Nasal cavity respiratory epithelium epithelial cell of viscerocranial mucosa (primary cell): ENCODE data around the gene SLC26A9. TPM values are rescaled to one million over a fixed set of nuclear protein-coding genes. Genes with fewer than 3 reads are reported as not detected.

ENCODE experiments used
- total RNA-seq: library from RNA; depleted of rRNA; stranded (reverse); fragments of >200 nt; gene quantifications from 2 replicates; pipeline ENCODE4 v1.2.3, GENCODE V29; 2014

The SLC26A9 gene, protein sequence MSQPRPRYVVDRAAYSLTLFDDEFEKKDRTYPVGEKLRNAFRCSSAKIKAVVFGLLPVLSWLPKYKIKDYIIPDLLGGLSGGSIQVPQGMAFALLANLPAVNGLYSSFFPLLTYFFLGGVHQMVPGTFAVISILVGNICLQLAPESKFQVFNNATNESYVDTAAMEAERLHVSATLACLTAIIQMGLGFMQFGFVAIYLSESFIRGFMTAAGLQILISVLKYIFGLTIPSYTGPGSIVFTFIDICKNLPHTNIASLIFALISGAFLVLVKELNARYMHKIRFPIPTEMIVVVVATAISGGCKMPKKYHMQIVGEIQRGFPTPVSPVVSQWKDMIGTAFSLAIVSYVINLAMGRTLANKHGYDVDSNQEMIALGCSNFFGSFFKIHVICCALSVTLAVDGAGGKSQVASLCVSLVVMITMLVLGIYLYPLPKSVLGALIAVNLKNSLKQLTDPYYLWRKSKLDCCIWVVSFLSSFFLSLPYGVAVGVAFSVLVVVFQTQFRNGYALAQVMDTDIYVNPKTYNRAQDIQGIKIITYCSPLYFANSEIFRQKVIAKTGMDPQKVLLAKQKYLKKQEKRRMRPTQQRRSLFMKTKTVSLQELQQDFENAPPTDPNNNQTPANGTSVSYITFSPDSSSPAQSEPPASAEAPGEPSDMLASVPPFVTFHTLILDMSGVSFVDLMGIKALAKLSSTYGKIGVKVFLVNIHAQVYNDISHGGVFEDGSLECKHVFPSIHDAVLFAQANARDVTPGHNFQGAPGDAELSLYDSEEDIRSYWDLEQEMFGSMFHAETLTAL
- under 0.01 TPM in 2 replicates for total RNA-seq

DNA sequence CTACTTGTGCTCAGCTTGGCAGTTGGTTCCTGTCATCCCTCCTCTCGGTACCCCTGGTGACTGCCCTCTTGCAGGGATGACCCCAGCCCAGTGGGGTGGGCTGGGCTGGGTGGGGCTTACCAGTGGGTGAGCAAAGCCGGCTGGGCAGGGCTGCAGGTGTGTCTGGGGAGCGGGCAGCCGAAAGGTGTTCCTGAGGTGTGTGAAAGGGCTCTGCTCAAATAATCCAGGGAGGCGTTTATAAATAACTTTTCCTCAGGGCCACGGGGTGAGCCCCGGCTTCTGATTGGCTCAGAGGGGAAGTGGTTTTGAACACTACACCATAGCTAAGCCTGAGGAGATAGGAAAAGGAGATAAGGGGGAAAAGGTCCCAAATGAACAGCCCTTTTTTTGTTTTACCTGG is at the start of gene SLC26A9:
Gene SLC26A9 (minus strand): TSS at position 212 of the 400 bp plus-strand sequence. CDS start 7,636 bp downstream, outside the sequence.

Other genes starting within 250 kb of the SLC26A9 start
- 110 and 126 TPM in 2 replicates for gene NUCKS1, start 193.3 kb downstream of the SLC26A9 start, total RNA-seq
- gene RAB29, start 168.0 kb downstream of the SLC26A9 start, total RNA-seq, result 16.1 and 35.4 TPM in 2 replicates
- 14.4 and 25.8 TPM in 2 replicates for gene SLC41A1, start 130.3 kb downstream of the SLC26A9 start, total RNA-seq
- not detected in 2 replicates for gene PM20D1, start 93.3 kb downstream of the SLC26A9 start, total RNA-seq
- 1.7 and 22.7 TPM in 2 replicates for gene RAB7B, start 59.9 kb upstream of the SLC26A9 start, total RNA-seq
- gene CTSE, start 80.4 kb upstream of the SLC26A9 start, total RNA-seq, result not detected in 2 replicates
- not detected in 2 replicates for gene RHEX, start 109.7 kb upstream of the SLC26A9 start, total RNA-seq
- gene AVPR1B, start 173.9 kb upstream of the SLC26A9 start, total RNA-seq, result not detected in 2 replicates